Ectodermal cell (in vitro differentiated cells): ENCODE data around the gene PTPRN2.

Experiments
- H3K27ac ChIP-seq: 2 replicates; pipeline ENCODE4 v1.7.0; 2013; ENCODE audit warnings: mild to moderate bottlenecking, low read depth, low read length; ENCODE audit not compliant: insufficient read depth, poor library complexity, severe bottlenecking
- H3K27me3 ChIP-seq: 2 replicates; pipeline ENCODE4 v1.7.0; 2013; ENCODE audit warnings: mild to moderate bottlenecking, low read length; ENCODE audit not compliant: insufficient read depth, control insufficient read depth, poor library complexity, severe bottlenecking
- H3K36me3 ChIP-seq: one replicate; pipeline ENCODE4 v1.7.0; 2013; ENCODE audit warnings: low read length; ENCODE audit not compliant: control insufficient read depth, insufficient read depth
- H3K4me1 ChIP-seq: one replicate; pipeline ENCODE4 v1.7.0; 2013; ENCODE audit warnings: low read length; ENCODE audit not compliant: control insufficient read depth, insufficient read depth
- H3K4me3 ChIP-seq: 2 replicates; pipeline ENCODE4 v1.7.0; 2013; ENCODE audit warnings: low read depth, low read length, control low read depth; ENCODE audit not compliant: insufficient read depth
- H3K9me3 ChIP-seq: 2 replicates; pipeline ENCODE4 v1.7.0; 2013; ENCODE audit warnings: mild to moderate bottlenecking, low read length, moderate library complexity; ENCODE audit not compliant: control insufficient read depth
- WGBS, 2 experiments: methylation state at CpG; one replicate each; pipeline ENCODE4 v1.1.7; 2013; ENCODE audit warnings: missing lambda C conversion rate in 2 of 2; 5-methylcytosine and 5-hydroxymethylcytosine counted together

The PTPRN2 gene

GRCh38 chr7:157993406-157994105 is 594.1 kb downstream of the PTPRN2 start:
- no peak overlapping the region for H3K4me3 ChIP-seq
- no peaks in the 10 kb centered on the region for H3K4me1 ChIP-seq
- H3K27ac ChIP-seq = no peak overlapping the region
- H3K36me3 ChIP-seq = no peaks in the 10 kb centered on the region
- H3K9me3 ChIP-seq = peaks cover 6% of the 10 kb centered on the region
- H3K27me3 ChIP-seq = no peaks in the 10 kb centered on the region
- WGBS, 2 experiments = 88 to 89% methylated on average over 18 of the region's 18 CpGs

- Histone ChIP-seq H3K36me3 (no peaks in the 10 kb centered on the region), H3K9me3 (peaks cover 6% of the 10 kb centered on the region)
- 89% methylated on average over 17 of the region's 17 CpGs for WGBS, 2 experiments
These were observed 595.0 kb downstream of the PTPRN2 start for GRCh38 chr7:157992511-157993160.

GRCh38 chr7:157991761-157992160 is 595.9 kb downstream of the PTPRN2 start:
- Histone ChIP-seq H3K4me3 (no peak overlapping the region), H3K27ac (no peak overlapping the region), H3K4me1 (no peaks in the 10 kb centered on the region), H3K9me3 (peaks cover 10% of the 10 kb centered on the region), H3K27me3 (no peaks in the 10 kb centered on the region), H3K36me3 (no peaks in the 10 kb centered on the region)
- 77 to 78% methylated on average over 11 of the region's 11 CpGs for WGBS, 2 experiments

More at GRCh38 chr7:157992511-157993160, 595.0 kb downstream of the PTPRN2 start:
- no peaks in the 10 kb centered on the region for H3K4me1 ChIP-seq
- no peaks in the 10 kb centered on the region for H3K27me3 ChIP-seq
- no peak overlapping the region for H3K4me3 ChIP-seq
- H3K27ac ChIP-seq = no peak overlapping the region

- Histone ChIP-seq H3K27me3 (no peaks in the 10 kb centered on the region), H3K36me3 (no peaks in the 10 kb centered on the region), H3K27ac (no peak overlapping the region), H3K9me3 (peaks cover 10% of the 10 kb centered on the region), H3K4me1 (no peaks in the 10 kb centered on the region), H3K4me3 (no peak overlapping the region)
- 71 to 78% methylated on average over 9 of the region's 9 CpGs for WGBS, 2 experiments
These were observed 596.3 kb downstream of the PTPRN2 start for GRCh38 chr7:157991351-157991750.

- WGBS, 2 experiments = 72 to 75% methylated on average over 9 of the region's 9 CpGs
- Histone ChIP-seq H3K27me3 (no peaks in the 10 kb centered on the region), H3K4me1 (no peaks in the 10 kb centered on the region), H3K4me3 (no peak overlapping the region), H3K27ac (no peak overlapping the region), H3K9me3 (peaks cover 7% of the 10 kb centered on the region), H3K36me3 (no peaks in the 10 kb centered on the region)
These were observed 596.8 kb downstream of the PTPRN2 start for GRCh38 chr7:157990881-157991250.

- no peaks in the 10 kb centered on the region for H3K36me3 ChIP-seq
- no peak overlapping the region for H3K4me3 ChIP-seq
- no peak overlapping the region for H3K27ac ChIP-seq
- H3K4me1 ChIP-seq = no peaks in the 10 kb centered on the region
- H3K9me3 ChIP-seq = peaks cover 4% of the 10 kb centered on the region
- 84 to 85% methylated on average over 21 of the region's 21 CpGs for WGBS, 2 experiments
- no peaks in the 10 kb centered on the region for H3K27me3 ChIP-seq
These were observed 597.3 kb downstream of the PTPRN2 start for GRCh38 chr7:157990226-157990880.

- 85 to 91% methylated on average over 13 of the region's 13 CpGs for WGBS, 2 experiments
- Histone ChIP-seq H3K36me3 (no peaks in the 10 kb centered on the region), H3K4me3 (no peak overlapping the region), H3K27me3 (no peaks in the 10 kb centered on the region), H3K4me1 (no peaks in the 10 kb centered on the region), H3K27ac (no peak overlapping the region), H3K9me3 (peaks cover 4% of the 10 kb centered on the region)
These were observed 598.0 kb downstream of the PTPRN2 start for GRCh38 chr7:157989589-157989988.

GRCh38 chr7:157987906-157988305 is 599.7 kb downstream of the PTPRN2 start:
- no peak overlapping the region for H3K27ac ChIP-seq
- H3K9me3 ChIP-seq = peaks cover 4% of the 10 kb centered on the region
- H3K36me3 ChIP-seq = no peaks in the 10 kb centered on the region
- no peaks in the 10 kb centered on the region for H3K4me1 ChIP-seq
- no peak overlapping the region for H3K4me3 ChIP-seq
- WGBS, 2 experiments = 70 to 73% methylated on average over 10 of the region's 10 CpGs
- no peaks in the 10 kb centered on the region for H3K27me3 ChIP-seq

GRCh38 chr7:157986051-157986450 is 601.6 kb downstream of the PTPRN2 start:
- H3K27me3 ChIP-seq = no peaks in the 10 kb centered on the region
- H3K4me3 ChIP-seq = no peak overlapping the region
- no peak overlapping the region for H3K27ac ChIP-seq
- no peaks in the 10 kb centered on the region for H3K36me3 ChIP-seq
- H3K9me3 ChIP-seq = peaks cover 4% of the 10 kb centered on the region
- WGBS, 2 experiments = 80 to 82% methylated on average over 12 of the region's 12 CpGs
- no peaks in the 10 kb centered on the region for H3K4me1 ChIP-seq

- Histone ChIP-seq H3K4me1 (no peaks in the 10 kb centered on the region), H3K9me3 (peaks cover 4% of the 10 kb centered on the region), H3K36me3 (no peaks in the 10 kb centered on the region), H3K27me3 (no peaks in the 10 kb centered on the region), H3K27ac (no peak overlapping the region), H3K4me3 (no peak overlapping the region)
- 90% methylated on average over 15 of the region's 15 CpGs for WGBS, 2 experiments
These were observed 602.0 kb downstream of the PTPRN2 start for GRCh38 chr7:157985636-157986035.
